Panc1 (cell line): ENCODE data around the gene NPM1. TPM values are rescaled to one million over a fixed set of nuclear protein-coding genes. Genes with fewer than 3 reads are reported as not detected.

ENCODE experiments used
- ATAC-seq: fragments of 200-7000 bp; cut with Tn5 transposase; 2 replicates; pipeline ENCODE4 v1.9.1; 2020; ENCODE audit warnings: mild to moderate bottlenecking, moderate library complexity
- BruUV-seq: library from RNA; stranded (reverse); fragments of 400-500 nt; replicated peaks from 2 replicates; lab custom pipeline; 2021; lab: Mats Ljungman, UMichigan
- CTCF ChIA-PET: fragments of 300-600 bp; sonication (Branson Sonifier 250); formaldehyde crosslinking; loops from one replicate; lab custom pipeline; 2022; ENCODE audit warnings: antibody characterized with exemption; lab: Charles Lee
- POLR2A ChIA-PET: fragments of 300-600 bp; sonication (Branson Sonifier 250); formaldehyde crosslinking; loops from one replicate; lab custom pipeline; 2022; ENCODE audit warnings: antibody characterized with exemption; lab: Charles Lee
- DNase-seq: peaks from one replicate; pipeline ENCODE4 v3.0.0-alpha.2; 2010; ENCODE audit warnings: low read depth, low spot score
- H3K27ac ChIP-seq: 2 replicates; pipeline ENCODE4 v1.5.1; 2011; ENCODE audit warnings: mild to moderate bottlenecking, low read length, inconsistent platforms
- H3K27me3 ChIP-seq: fragments of 200-500 bp; sonication (Bioruptor generic); 2 replicates; pipeline ENCODE4 v1.6.0; 2014; ENCODE audit warnings: low read length, inconsistent platforms; ENCODE audit not compliant: control insufficient read depth, insufficient read depth
- H3K36me3 ChIP-seq: fragments of 200-500 bp; sonication (Bioruptor generic); 2 replicates; pipeline ENCODE4 v1.5.1; 2014; ENCODE audit warnings: inconsistent platforms, mild to moderate bottlenecking, low read length, moderate library complexity; ENCODE audit not compliant: control insufficient read depth, insufficient read depth
- H3K4me1 ChIP-seq: 2 replicates; pipeline ENCODE4 v1.5.1; 2011; ENCODE audit warnings: inconsistent platforms, mild to moderate bottlenecking, low read length, moderate library complexity; ENCODE audit not compliant: control insufficient read depth, insufficient read depth
- H3K4me3 ChIP-seq, 2 experiments: 2 replicates each; pipeline ENCODE4 v1.5.1; 2011 to 2012; ENCODE audit warnings: low read depth in 2 of 2, low read length in 2 of 2, mild to moderate bottlenecking in 2 of 2, inconsistent platforms in 1 of 2, moderate library complexity in 1 of 2
- H3K9me3 ChIP-seq: fragments of 200-500 bp; sonication (Bioruptor generic); 2 replicates; pipeline ENCODE4 v1.5.1; 2014; ENCODE audit warnings: low read depth, mild to moderate bottlenecking, inconsistent platforms, low read length, moderate library complexity; ENCODE audit not compliant: control insufficient read depth, insufficient read depth
- POLR2AphosphoS5 ChIP-seq: IDR thresholded peaks from 2 replicates; pipeline ENCODE4 v1.6.1; 2012; ENCODE audit warnings: mild to moderate bottlenecking, low read depth, low read length, moderate library complexity
- SIN3A ChIP-seq: IDR thresholded peaks from 2 replicates; pipeline ENCODE4 v1.6.1; 2012; ENCODE audit warnings: low read depth, mild to moderate bottlenecking, low read length, moderate library complexity, borderline replicate concordance; ENCODE audit not compliant: insufficient read depth
- TCF7L2 ChIP-seq: IDR thresholded peaks from 2 replicates; pipeline ENCODE4 v1.6.1; 2011; ENCODE audit warnings: mild to moderate bottlenecking, low read depth, low read length, inconsistent platforms
- in situ Hi-C: cut with HindIII; loops from 2 replicates; pipeline ENCODE4 v1.10.0; 2016; ENCODE audit warnings: low sequenced_read_pairs, low pct_unique_long_range_greater_than_20kb
- intact Hi-C: fragments of 100-400 bp; cut with micrococcal nuclease; formaldehyde crosslinking; loops from one replicate; pipeline ENCODE4 v1.10.0; 2022; ENCODE audit not compliant: unreplicated experiment
- total RNA-seq: library from RNA; stranded (reverse); gene quantifications from one replicate; pipeline ENCODE4 v1.2.1, GENCODE V29; 2021; ENCODE audit not compliant: unreplicated experiment
- TF ChIP-seq, protein P1 (sequence below), 2 experiments: IDR thresholded peaks; 2 replicates each; pipeline ENCODE4 v1.6.1; 2011 to 2012; ENCODE audit warnings: low read depth in 2 of 2, control low read depth in 1 of 2, low read length in 1 of 2, mild to moderate bottlenecking in 1 of 2, moderate library complexity in 1 of 2; ENCODE audit not compliant: insufficient read depth in 1 of 2
- TF ChIP-seq, protein P2 (sequence below): fragments of 450-650 bp; IDR thresholded peaks from 2 replicates; pipeline ENCODE4 v1.5.1; 2017; ENCODE audit warnings: mild to moderate bottlenecking

The NPM1 gene
- total RNA-seq, 1 experiment from 2014 or later, result 1,864 TPM

DNA sequence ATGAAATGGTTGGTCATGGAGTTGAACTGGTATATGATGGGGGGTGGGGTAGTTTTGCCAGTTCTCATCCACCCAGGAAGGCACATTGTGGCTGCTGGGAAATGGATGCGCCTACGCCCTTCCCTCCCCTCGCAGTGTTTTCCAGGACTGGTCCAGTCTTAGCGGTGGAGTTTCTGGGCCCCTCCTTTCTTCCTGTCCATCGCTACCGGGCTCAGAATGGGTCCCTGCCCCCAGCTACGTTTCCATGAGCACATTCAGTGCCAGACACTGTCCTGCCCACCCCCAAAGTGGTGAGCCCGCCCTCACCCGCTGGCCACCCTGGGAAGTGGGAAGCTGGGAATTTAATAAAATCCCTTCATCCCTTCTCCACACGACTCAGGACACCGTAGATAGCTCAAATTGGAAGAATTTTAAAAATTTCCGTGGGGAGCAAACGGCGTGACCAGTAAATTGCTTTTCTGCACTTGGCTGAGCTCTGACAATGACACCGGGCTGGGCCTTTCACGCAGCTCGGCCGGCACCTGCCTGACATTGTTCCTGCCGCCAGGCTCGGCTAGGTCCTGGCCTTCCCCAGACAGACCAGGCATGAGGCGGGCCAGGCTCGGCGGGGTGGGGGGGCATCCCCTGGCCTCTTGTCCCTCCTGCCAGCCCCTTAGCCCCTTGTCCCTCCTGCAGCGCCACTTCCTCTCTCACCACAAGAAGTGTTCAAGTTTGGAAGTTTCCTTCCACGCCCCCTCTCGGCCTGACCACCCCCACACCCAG, 35.4 kb downstream of the NPM1 start:
- no peak for ATAC-seq
- H3K4me3 ChIP-seq, result no peak overlapping the region
- in situ Hi-C loops (loop anchor here (25.0 kb wide), 1 partner anchor 439 kb away; no protein-coding TSS in a partner anchor), intact Hi-C loops (no loop called here)
- ChIA-PET POLR2A (no interaction called here), CTCF (no interaction called here)
- H3K4me1 ChIP-seq, result peaks cover 4% of the 10 kb centered on the region
- H3K36me3 ChIP-seq, result no peaks in the 10 kb centered on the region
- H3K27me3 ChIP-seq, result no peaks in the 10 kb centered on the region
- H3K27ac ChIP-seq, result no peak overlapping the region
- no TSS peak for BruUV-seq
- no peaks in the 10 kb centered on the region for H3K9me3 ChIP-seq
- TF ChIP-seq, protein P1, sequence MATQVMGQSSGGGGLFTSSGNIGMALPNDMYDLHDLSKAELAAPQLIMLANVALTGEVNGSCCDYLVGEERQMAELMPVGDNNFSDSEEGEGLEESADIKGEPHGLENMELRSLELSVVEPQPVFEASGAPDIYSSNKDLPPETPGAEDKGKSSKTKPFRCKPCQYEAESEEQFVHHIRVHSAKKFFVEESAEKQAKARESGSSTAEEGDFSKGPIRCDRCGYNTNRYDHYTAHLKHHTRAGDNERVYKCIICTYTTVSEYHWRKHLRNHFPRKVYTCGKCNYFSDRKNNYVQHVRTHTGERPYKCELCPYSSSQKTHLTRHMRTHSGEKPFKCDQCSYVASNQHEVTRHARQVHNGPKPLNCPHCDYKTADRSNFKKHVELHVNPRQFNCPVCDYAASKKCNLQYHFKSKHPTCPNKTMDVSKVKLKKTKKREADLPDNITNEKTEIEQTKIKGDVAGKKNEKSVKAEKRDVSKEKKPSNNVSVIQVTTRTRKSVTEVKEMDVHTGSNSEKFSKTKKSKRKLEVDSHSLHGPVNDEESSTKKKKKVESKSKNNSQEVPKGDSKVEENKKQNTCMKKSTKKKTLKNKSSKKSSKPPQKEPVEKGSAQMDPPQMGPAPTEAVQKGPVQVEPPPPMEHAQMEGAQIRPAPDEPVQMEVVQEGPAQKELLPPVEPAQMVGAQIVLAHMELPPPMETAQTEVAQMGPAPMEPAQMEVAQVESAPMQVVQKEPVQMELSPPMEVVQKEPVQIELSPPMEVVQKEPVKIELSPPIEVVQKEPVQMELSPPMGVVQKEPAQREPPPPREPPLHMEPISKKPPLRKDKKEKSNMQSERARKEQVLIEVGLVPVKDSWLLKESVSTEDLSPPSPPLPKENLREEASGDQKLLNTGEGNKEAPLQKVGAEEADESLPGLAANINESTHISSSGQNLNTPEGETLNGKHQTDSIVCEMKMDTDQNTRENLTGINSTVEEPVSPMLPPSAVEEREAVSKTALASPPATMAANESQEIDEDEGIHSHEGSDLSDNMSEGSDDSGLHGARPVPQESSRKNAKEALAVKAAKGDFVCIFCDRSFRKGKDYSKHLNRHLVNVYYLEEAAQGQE (IDR thresholded peaks at IDR 0.05; ENCODE audit: insufficient read depth in 1 of 2, low read depth in 2 of 2, low read length in 1 of 2), result no peak
- no peak for TF ChIP-seq POLR2AphosphoS5
- TF ChIP-seq TCF7L2, result no peak
- TF ChIP-seq, protein P2, sequence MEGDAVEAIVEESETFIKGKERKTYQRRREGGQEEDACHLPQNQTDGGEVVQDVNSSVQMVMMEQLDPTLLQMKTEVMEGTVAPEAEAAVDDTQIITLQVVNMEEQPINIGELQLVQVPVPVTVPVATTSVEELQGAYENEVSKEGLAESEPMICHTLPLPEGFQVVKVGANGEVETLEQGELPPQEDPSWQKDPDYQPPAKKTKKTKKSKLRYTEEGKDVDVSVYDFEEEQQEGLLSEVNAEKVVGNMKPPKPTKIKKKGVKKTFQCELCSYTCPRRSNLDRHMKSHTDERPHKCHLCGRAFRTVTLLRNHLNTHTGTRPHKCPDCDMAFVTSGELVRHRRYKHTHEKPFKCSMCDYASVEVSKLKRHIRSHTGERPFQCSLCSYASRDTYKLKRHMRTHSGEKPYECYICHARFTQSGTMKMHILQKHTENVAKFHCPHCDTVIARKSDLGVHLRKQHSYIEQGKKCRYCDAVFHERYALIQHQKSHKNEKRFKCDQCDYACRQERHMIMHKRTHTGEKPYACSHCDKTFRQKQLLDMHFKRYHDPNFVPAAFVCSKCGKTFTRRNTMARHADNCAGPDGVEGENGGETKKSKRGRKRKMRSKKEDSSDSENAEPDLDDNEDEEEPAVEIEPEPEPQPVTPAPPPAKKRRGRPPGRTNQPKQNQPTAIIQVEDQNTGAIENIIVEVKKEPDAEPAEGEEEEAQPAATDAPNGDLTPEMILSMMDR, result no peak
- no peak for TF ChIP-seq SIN3A
- no peak for DNase-seq

DNA sequence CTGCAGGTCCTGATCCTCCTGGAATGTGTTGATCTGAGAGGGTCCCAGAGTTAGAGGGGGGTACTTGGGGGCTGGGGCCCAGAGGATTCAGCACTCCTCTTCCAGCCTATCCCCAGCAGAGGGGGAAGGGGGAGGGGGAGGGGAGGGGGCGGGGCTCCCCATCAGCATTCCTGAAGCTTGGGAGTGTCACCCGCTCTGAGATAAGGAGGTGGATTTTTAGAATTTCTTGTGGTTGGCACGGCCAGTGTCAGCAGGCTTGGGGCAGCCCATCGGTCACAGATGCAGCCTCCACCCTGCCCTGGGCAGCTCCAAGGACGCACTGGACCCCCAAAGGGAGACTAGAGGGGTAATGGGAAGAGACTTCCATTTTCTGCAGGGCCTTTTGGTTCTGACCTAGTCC, 37.1 kb downstream of the NPM1 start:
- DNase-seq (no peak), ATAC-seq (no peak)
- no peaks in the 10 kb centered on the region for H3K4me1 ChIP-seq
- no peak overlapping the region for H3K27ac ChIP-seq
- H3K36me3 ChIP-seq, result no peaks in the 10 kb centered on the region
- no peak overlapping the region for H3K4me3 ChIP-seq
- TF ChIP-seq POLR2AphosphoS5 (no peak), SIN3A (no peak)
- TF ChIP-seq, protein P2, result no peak
- H3K9me3 ChIP-seq, result no peaks in the 10 kb centered on the region
- ChIA-PET POLR2A (no interaction called here), CTCF (no interaction called here)
- no peaks in the 10 kb centered on the region for H3K27me3 ChIP-seq
- no TSS peak for BruUV-seq
- intact Hi-C loops, result no loop called here
- in situ Hi-C loops, result loop anchor here (25.0 kb wide), 1 partner anchor 438 kb away; no protein-coding TSS in a partner anchor
